MG63 (cell line): ENCODE measurements around the gene SMIM8. TPM values are rescaled to one million over a fixed set of nuclear protein-coding genes. Genes with fewer than 3 reads are reported as not detected.

Experiments used
- DNase-seq: peaks from one replicate; pipeline ENCODE4 v3.0.0-alpha.2; 2020
- H3K27me3 ChIP-seq: fragments of 250-450 bp; sonication (Bioruptor Pico); 2 replicates; pipeline ENCODE4 v1.5.1; 2020; ENCODE audit warnings: mild to moderate bottlenecking, moderate library complexity
- H3K36me3 ChIP-seq: fragments of 250-450 bp; sonication (Bioruptor Pico); 2 replicates; pipeline ENCODE4 v1.5.1; 2020; ENCODE audit warnings: mild to moderate bottlenecking, moderate library complexity
- H3K4me3 ChIP-seq: fragments of 250-450 bp; sonication (Bioruptor Pico); 2 replicates; pipeline ENCODE4 v1.5.1; 2020; ENCODE audit warnings: mild to moderate bottlenecking, moderate library complexity
- H3K9me3 ChIP-seq: fragments of 250-450 bp; sonication (Bioruptor Pico); 2 replicates; pipeline ENCODE4 v1.5.1; 2020; ENCODE audit warnings: mild to moderate bottlenecking, moderate library complexity
- total RNA-seq: library from RNA; depleted of rRNA; stranded (reverse); fragments of >200 nt; shearing (Covaris generic); gene quantifications from 2 replicates; pipeline ENCODE4 v1.2.3, GENCODE V29; 2014; ENCODE audit warnings: low replicate concordance; rRNA removed

The SMIM8 gene
- total RNA-seq, 1 experiment from 2014 or later, result 7.5 TPM

DNA sequence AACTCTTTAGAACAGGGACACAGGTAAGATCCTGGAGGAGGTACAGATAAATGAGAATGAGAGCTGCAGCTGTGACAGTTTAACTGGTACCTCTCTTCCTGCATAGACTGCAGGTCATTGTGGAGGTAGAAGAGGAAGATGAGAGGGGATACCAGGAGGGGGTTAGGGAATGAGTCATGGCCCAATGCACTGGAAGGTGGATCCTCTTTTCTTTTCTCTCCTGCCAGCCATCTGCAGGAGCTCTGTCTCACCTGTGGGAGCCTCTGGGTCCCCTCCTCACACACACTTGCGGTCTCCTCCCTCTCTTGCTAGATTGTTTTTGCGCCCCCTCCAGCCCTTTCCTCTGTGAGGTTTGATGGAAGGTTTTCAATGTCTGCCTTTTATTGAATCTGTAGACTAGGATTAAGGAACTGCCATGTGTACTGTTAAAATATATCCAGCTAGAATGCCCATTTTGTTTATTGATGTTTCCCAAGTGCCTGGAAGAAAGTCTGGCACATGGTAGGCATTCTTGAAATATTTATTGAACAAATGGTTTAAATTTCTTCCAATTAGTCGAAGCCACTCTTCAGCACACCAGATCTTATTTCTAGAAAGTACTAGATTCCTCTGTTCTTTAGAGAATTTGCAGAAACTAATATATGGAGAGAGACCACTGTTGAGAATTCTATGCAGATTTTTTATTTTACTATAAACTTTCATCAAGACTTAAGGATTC is 35.2 kb downstream of the SMIM8 start:
- Histone ChIP-seq H3K9me3 (no peaks in the 10 kb centered on the region), H3K36me3 (no peaks in the 10 kb centered on the region), H3K27me3 (no peaks in the 10 kb centered on the region), H3K4me3 (no peak overlapping the region)
- DNase-seq, result no peak

GRCh38 chr6:87364602-87365252 is 42.3 kb downstream of the SMIM8 start:
- peaks cover 3% of the 10 kb centered on the region for H3K9me3 ChIP-seq
- no peaks in the 10 kb centered on the region for H3K36me3 ChIP-seq
- H3K27me3 ChIP-seq, result no peaks in the 10 kb centered on the region
- DNase-seq, result peak; percentile 2
- H3K4me3 ChIP-seq, result no peak overlapping the region

- DNase-seq, result peak; percentile 3
- Histone ChIP-seq H3K36me3 (no peaks in the 10 kb centered on the region), H3K9me3 (peaks cover 3% of the 10 kb centered on the region), H3K27me3 (no peaks in the 10 kb centered on the region), H3K4me3 (no peak overlapping the region)
Measured at GRCh38 chr6:87366072-87366827, 43.9 kb downstream of the SMIM8 start.

- no peaks in the 10 kb centered on the region for H3K27me3 ChIP-seq
- peaks cover 3% of the 10 kb centered on the region for H3K9me3 ChIP-seq
- H3K4me3 ChIP-seq, result no peak overlapping the region
Measured at GRCh38 chr6:87366899-87367298, 44.5 kb downstream of the SMIM8 start.

GRCh38 chr6:87373377-87373776 is 51.0 kb downstream of the SMIM8 start:
- DNase-seq, result no peak
- Histone ChIP-seq H3K4me3 (no peak overlapping the region), H3K36me3 (no peaks in the 10 kb centered on the region), H3K9me3 (no peaks in the 10 kb centered on the region), H3K27me3 (no peaks in the 10 kb centered on the region)

More at GRCh38 chr6:87366899-87367298, 44.5 kb downstream of the SMIM8 start:
- no peaks in the 10 kb centered on the region for H3K36me3 ChIP-seq
- no peak for DNase-seq

DNA sequence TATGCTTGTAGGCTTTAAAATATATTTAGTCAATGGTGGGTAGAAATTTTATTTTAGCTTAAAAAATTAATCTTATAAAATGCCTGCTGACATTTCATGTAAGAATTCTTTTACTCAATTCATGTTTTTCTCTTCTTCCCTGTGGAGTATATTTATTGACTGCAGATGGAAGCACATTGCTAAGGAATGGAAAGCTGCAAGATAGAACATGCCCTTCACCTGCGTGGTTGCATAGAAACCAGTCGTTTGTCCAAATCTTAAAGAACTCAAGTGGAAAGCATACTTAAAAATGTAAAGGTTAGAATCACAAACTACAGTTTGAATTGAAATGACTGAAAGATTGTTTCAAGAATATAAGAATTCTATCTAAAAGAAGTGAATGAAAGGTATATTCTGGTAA is 52.9 kb downstream of the SMIM8 start:
- H3K4me3 ChIP-seq, result no peak overlapping the region
- H3K9me3 ChIP-seq, result no peaks in the 10 kb centered on the region
- H3K36me3 ChIP-seq, result no peaks in the 10 kb centered on the region
- no peaks in the 10 kb centered on the region for H3K27me3 ChIP-seq
- no peak for DNase-seq

DNA sequence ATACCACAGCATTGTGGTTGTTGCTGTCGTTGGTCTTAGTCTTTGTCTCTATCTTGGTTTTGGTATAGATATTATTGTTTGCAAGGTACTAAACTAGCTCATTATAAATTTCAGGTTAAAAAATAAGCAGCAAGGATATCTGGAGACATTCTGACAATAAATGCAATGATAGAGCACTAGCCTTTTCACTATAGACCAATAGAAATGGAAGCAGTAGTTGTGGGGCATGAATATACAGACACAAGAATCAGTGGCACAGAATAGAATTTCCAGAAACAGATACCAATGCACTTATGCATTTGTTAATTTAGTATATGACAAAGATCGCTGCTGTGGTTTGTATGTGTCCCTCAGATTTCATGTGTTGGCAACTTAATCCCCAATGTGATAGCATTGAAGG is 54.3 kb downstream of the SMIM8 start:
- Histone ChIP-seq H3K27me3 (no peaks in the 10 kb centered on the region), H3K36me3 (no peaks in the 10 kb centered on the region), H3K9me3 (no peaks in the 10 kb centered on the region), H3K4me3 (no peak overlapping the region)
- no peak for DNase-seq

DNA sequence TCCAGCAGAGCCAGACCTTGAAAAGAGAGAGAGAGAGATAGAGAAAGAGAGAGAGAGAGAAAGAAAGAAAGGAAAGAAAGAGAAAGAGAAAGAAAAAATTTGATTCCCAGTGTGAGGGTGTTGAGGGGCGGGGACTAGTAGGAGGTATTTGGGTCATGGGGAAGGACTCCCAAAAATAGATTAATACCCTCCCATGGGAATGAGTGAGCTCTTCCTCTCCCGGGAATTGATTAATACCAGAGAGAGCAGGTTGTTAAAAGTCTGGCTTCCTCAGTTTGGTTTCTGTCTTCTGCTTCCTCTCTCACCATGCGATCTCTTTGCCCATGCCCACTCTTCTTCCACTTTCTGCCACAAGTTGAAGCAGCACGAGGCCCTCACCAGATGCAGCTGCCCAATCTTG is 56.6 kb downstream of the SMIM8 start:
- no peaks in the 10 kb centered on the region for H3K27me3 ChIP-seq
- H3K9me3 ChIP-seq, result no peaks in the 10 kb centered on the region
- no peak for DNase-seq
- H3K4me3 ChIP-seq, result no peak overlapping the region
- H3K36me3 ChIP-seq, result no peaks in the 10 kb centered on the region

DNA sequence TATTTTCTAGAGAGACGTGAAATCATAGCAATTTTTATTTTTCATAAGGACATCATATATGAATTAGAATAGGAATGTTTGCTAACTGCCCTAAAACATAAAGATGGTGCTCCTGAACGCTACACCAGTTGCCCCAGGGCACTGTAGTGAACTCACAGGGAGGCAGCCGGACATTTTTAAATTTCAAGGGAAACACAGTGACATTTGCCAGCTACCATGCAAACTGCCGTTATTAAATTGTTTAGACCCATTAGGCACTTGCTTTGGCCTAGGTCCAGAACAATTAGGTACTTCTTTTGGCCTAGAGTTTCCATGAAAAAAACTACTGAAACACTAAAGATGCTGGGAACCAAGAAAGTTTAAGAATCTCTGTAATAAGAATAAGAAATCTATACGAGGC is 60.5 kb downstream of the SMIM8 start:
- Histone ChIP-seq H3K4me3 (no peak overlapping the region), H3K27me3 (no peaks in the 10 kb centered on the region), H3K36me3 (no peaks in the 10 kb centered on the region), H3K9me3 (no peaks in the 10 kb centered on the region)
- no peak for DNase-seq

- Histone ChIP-seq H3K4me3 (no peak overlapping the region), H3K36me3 (no peaks in the 10 kb centered on the region), H3K9me3 (no peaks in the 10 kb centered on the region), H3K27me3 (no peaks in the 10 kb centered on the region)
- no peak for DNase-seq
Measured at GRCh38 chr6:87384038-87384437, 61.6 kb downstream of the SMIM8 start.

DNA sequence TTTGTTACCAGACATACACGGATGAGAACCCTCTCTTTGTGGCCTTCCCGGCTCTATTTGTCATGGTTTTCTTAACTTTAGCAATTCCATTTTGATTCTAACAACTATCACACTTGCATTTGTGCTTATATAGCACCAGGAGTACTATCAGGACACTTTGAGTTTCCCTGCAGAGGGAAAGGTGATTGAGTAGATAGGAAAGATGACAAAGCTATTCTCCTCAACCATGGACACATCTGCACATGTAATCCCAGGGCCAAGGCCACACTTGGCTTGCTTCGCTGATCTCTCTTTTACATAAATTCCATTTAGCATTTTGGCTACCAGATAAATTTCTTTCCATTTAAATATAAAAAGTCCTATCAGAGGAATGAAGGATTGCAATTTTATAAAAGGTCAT is 62.1 kb downstream of the SMIM8 start:
- Histone ChIP-seq H3K27me3 (no peaks in the 10 kb centered on the region), H3K4me3 (no peak overlapping the region), H3K36me3 (no peaks in the 10 kb centered on the region), H3K9me3 (no peaks in the 10 kb centered on the region)
- DNase-seq, result no peak

DNA sequence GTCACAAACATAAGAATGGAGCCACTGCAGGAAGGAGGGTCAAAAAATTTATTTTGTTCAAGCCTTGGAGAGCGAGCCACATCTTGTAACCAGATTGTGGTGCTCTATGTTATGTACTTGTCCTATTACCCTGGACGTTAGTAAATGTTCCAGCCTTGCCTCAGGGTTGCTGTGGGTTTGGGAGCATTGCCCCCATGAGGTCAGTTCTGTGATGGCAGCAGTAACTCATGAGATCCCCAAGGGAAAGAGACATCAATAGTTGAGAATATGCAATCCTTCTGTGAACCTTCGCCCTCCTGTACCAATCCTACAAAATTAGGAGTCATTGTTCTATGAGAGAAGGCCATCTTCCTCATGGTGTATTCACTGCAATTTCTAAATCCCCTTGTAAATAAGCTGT is 68.9 kb downstream of the SMIM8 start:
- H3K36me3 ChIP-seq, result no peaks in the 10 kb centered on the region
- no peaks in the 10 kb centered on the region for H3K27me3 ChIP-seq
- no peaks in the 10 kb centered on the region for H3K9me3 ChIP-seq
- H3K4me3 ChIP-seq, result no peak overlapping the region
- DNase-seq, result no peak

Other genes with a start within 250 kb of the SMIM8 start
- gene CGA, start 227.5 kb upstream of the SMIM8 start, total RNA-seq, result not detected in 2 replicates
- 4.0 and 19.9 TPM in 2 replicates for gene ZNF292, start 167.0 kb upstream of the SMIM8 start, total RNA-seq
- not detected in 2 replicates for gene GJB7, start 6.7 kb downstream of the SMIM8 start, total RNA-seq
- not detected in 2 replicates for gene C6orf163, start 22.2 kb downstream of the SMIM8 start, total RNA-seq
- not detected in 2 replicates for gene CFAP206, start 85.4 kb downstream of the SMIM8 start, total RNA-seq
- gene SLC35A1, start 150.4 kb downstream of the SMIM8 start, total RNA-seq, result 10.6 and 14.2 TPM in 2 replicates